Common myeloid progenitor, CD34-positive (primary cell): Measurements from ENCODE around the gene EGFL7.
A peak's percentile ranks its signal among the peaks of the same experiment; 100 is the strongest.

Experiments used
- CTCF ChIA-PET: fragments of 350-600 bp; sonication (Branson Sonifier 250); formaldehyde crosslinking; loops from one replicate; lab custom pipeline; 2021; ENCODE audit warnings: antibody characterized with exemption; lab: Charles Lee
- POLR2A ChIA-PET: fragments of 350-600 bp; sonication (Branson Sonifier 250); formaldehyde crosslinking; loops from one replicate; lab custom pipeline; 2021; ENCODE audit warnings: antibody characterized with exemption; lab: Charles Lee
- DNase-seq, 3 donors: peaks; one replicate each; pipeline versions ENCODE4 v3.0.0 to v3.0.0-alpha.2; 2013
- H3K27ac ChIP-seq, 2 experiments: 1 replicate in 1 of 2; 2 replicates in 1 of 2; pipeline ENCODE4 v1.7.0; 2013; ENCODE audit warnings: inconsistent platforms in 2 of 2, low read length in 2 of 2, mild to moderate bottlenecking in 2 of 2, low read depth in 1 of 2, moderate library complexity in 1 of 2; ENCODE audit not compliant: severe bottlenecking in 2 of 2, insufficient read depth in 1 of 2, poor library complexity in 1 of 2
- H3K27me3 ChIP-seq, 5 experiments: replicated peaks in 2 of 5; 1 replicate in 3 of 5; 2 replicates in 2 of 5; pipeline versions ENCODE4 v1.6.1 to v1.7.0; 2013; ENCODE audit warnings: low read length in 4 of 5, mild to moderate bottlenecking in 2 of 5, moderate library complexity in 2 of 5, inconsistent platforms in 1 of 5; ENCODE audit not compliant: insufficient read depth in 5 of 5, control insufficient read depth in 4 of 5
- H3K36me3 ChIP-seq, 4 experiments: 1 replicate in 2 of 4; 2 replicates in 2 of 4; pipeline versions ENCODE4 v1.6.1 to v1.7.0; 2013; ENCODE audit warnings: low read length in 3 of 4, control low read depth in 1 of 4, mild to moderate bottlenecking in 1 of 4; ENCODE audit not compliant: control insufficient read depth in 4 of 4, insufficient read depth in 4 of 4
- H3K4me1 ChIP-seq, 4 experiments: 1 replicate in 3 of 4; 2 replicates in 1 of 4; pipeline versions ENCODE4 v1.6.1 to v1.7.1; 2013; ENCODE audit warnings: low read length in 3 of 4, mild to moderate bottlenecking in 3 of 4, control low read depth in 1 of 4, inconsistent platforms in 1 of 4, moderate library complexity in 1 of 4; ENCODE audit not compliant: control insufficient read depth in 4 of 4, insufficient read depth in 4 of 4; ENCODE audit errors: control extremely low read depth in 1 of 4
- H3K4me3 ChIP-seq, 7 experiments: 1 replicate in 4 of 7; 2 replicates in 3 of 7; pipeline versions ENCODE4 v1.5.1 to v1.7.0; 2013; ENCODE audit warnings: mild to moderate bottlenecking in 7 of 7, low read length in 6 of 7, moderate library complexity in 6 of 7, inconsistent platforms in 2 of 7, low read depth in 2 of 7, control low read depth in 1 of 7; ENCODE audit not compliant: insufficient read depth in 4 of 7, control insufficient read depth in 1 of 7; ENCODE audit errors: extremely low read depth in 1 of 7
- H3K9me3 ChIP-seq, 5 experiments: 1 replicate in 4 of 5; 2 replicates in 1 of 5; pipeline versions ENCODE4 v1.6.1 to v1.7.1; 2013; ENCODE audit warnings: low read length in 4 of 5, mild to moderate bottlenecking in 2 of 5, inconsistent platforms in 1 of 5, low read depth in 1 of 5, moderate library complexity in 1 of 5; ENCODE audit not compliant: control insufficient read depth in 4 of 5, insufficient read depth in 2 of 5; ENCODE audit errors: control extremely low read depth in 1 of 5
- WGBS: methylation state at CpG from one replicate; pipeline ENCODE4 v1.1.5; 2013; ENCODE audit not compliant: insufficient coverage; 5-methylcytosine and 5-hydroxymethylcytosine counted together

EGFL7 gene

GRCh38 chr9:136644593-136645351 is 17.9 kb upstream of the EGFL7 start:
- ChIA-PET CTCF (interaction anchor here (0.8 to 11.8 kb wide), 14 partner anchors 10 to 158 kb away, joined by 3 to 194 read pairs (median 6); partner anchors contain the start of gene EGFL7), POLR2A (interaction anchor here (0.6 to 9.6 kb wide), 14 partner anchors 13 to 158 kb away, joined by 3 to 406 read pairs (median 4); partner anchors contain the start of genes EGFL7 and NOTCH1)
- Histone ChIP-seq H3K4me3 (peak overlapping the region in 5 of 7 experiments; percentile 19 to 65 (median 57)), H3K27me3 (no peaks in the 10 kb centered on the region), H3K36me3 (no peaks in the 10 kb centered on the region), H3K4me1 (peaks cover 3 to 72% (median 67%) of the 10 kb centered on the region in 4 experiments), H3K9me3 (no peaks in the 10 kb centered on the region), H3K27ac (peak overlapping the region; percentile 40 to 82)
- 1% methylated on average over 26 of the region's 30 CpGs for WGBS
- peak in 2 of 3 donors; percentile 70 to 78 for DNase-seq

- H3K4me3 ChIP-seq: peak overlapping the region in 4 of 7 experiments; percentile 42 to 62 (median 56)
- no peaks in the 10 kb centered on the region for H3K36me3 ChIP-seq
- DNase-seq: peak in 2 of 3 donors; percentile 69 to 80
- H3K4me1 ChIP-seq: peaks cover 3 to 78% (median 73%) of the 10 kb centered on the region in 4 experiments
- no peaks in the 10 kb centered on the region for H3K9me3 ChIP-seq
- CTCF ChIA-PET: interaction anchor here (0.8 to 11.8 kb wide), 12 partner anchors 11 to 158 kb away, joined by 3 to 194 read pairs (median 5); partner anchors contain the start of gene EGFL7
- 25% methylated on average over 15 of the region's 18 CpGs for WGBS
- no peaks in the 10 kb centered on the region for H3K27me3 ChIP-seq
- POLR2A ChIA-PET: interaction anchor here (1.0 to 9.6 kb wide), 11 partner anchors 11 to 112 kb away, joined by 3 to 406 read pairs (median 5); partner anchors contain the start of genes EGFL7 and NOTCH1
- peak overlapping the region; percentile 40 to 82 for H3K27ac ChIP-seq
Observed at GRCh38 chr9:136645352-136645902, 17.3 kb upstream of the EGFL7 start.

- DNase-seq: peak; percentile 85 to 93 (median 90)
- ChIA-PET POLR2A (interaction anchor here (1.0 to 9.6 kb wide), 11 partner anchors 11 to 113 kb away, joined by 3 to 406 read pairs (median 5); partner anchors contain the start of genes EGFL7 and NOTCH1), CTCF (interaction anchor here (1.1 to 11.8 kb wide), 7 partner anchors 14 to 159 kb away, joined by 3 to 194 read pairs (median 5); partner anchors contain the start of gene EGFL7)
- WGBS: 5% methylated on average over 32 of the region's 40 CpGs
- no peaks in the 10 kb centered on the region for H3K9me3 ChIP-seq
- peaks cover 3 to 85% (median 79%) of the 10 kb centered on the region in 4 experiments for H3K4me1 ChIP-seq
- H3K27ac ChIP-seq: peak overlapping the region; percentile 82 to 84
- H3K4me3 ChIP-seq: peak overlapping the region in 6 of 7 experiments; percentile 23 to 62 (median 56)
- H3K36me3 ChIP-seq: no peaks in the 10 kb centered on the region
- no peaks in the 10 kb centered on the region for H3K27me3 ChIP-seq
Observed at GRCh38 chr9:136645903-136646754, 16.6 kb upstream of the EGFL7 start.

- Histone ChIP-seq H3K27ac (peak overlapping the region; percentile 82 to 84), H3K4me1 (peaks cover 3 to 93% (median 80%) of the 10 kb centered on the region in 4 experiments), H3K27me3 (no peaks in the 10 kb centered on the region), H3K4me3 (peak overlapping the region in 5 of 7 experiments; percentile 24 to 62 (median 60)), H3K36me3 (no peaks in the 10 kb centered on the region), H3K9me3 (no peaks in the 10 kb centered on the region)
- ChIA-PET POLR2A (interaction anchor here (1.1 to 9.6 kb wide), 7 partner anchors 12 to 114 kb away, joined by 3 to 406 read pairs (median 5); partner anchors contain the start of gene EGFL7), CTCF (interaction anchor here (1.1 to 11.8 kb wide), 6 partner anchors 13 to 160 kb away, joined by 3 to 194 read pairs (median 12); partner anchors contain the start of gene EGFL7)
- DNase-seq: no peak
- WGBS: 12% methylated on average over 21 of the region's 29 CpGs
Observed at GRCh38 chr9:136646827-136647711, 15.6 kb upstream of the EGFL7 start.

- no peaks in the 10 kb centered on the region for H3K27me3 ChIP-seq
- no peaks in the 10 kb centered on the region for H3K9me3 ChIP-seq
- DNase-seq: peak in 2 of 3 donors; percentile 43 to 54
- CTCF ChIA-PET: interaction anchor here (1.1 to 11.8 kb wide), 3 partner anchors 11 to 47 kb away, joined by 4 to 194 read pairs (median 20); partner anchors contain the start of gene EGFL7
- H3K4me3 ChIP-seq: peak overlapping the region in 4 of 7 experiments; percentile 23 to 62 (median 58)
- POLR2A ChIA-PET: interaction anchor here (9.6 kb wide), 1 partner anchor 12 kb away, joined by 406 read pairs; the partner anchor contains the start of gene EGFL7
- peaks cover 0 to 95% (median 79%) of the 10 kb centered on the region in 4 experiments for H3K4me1 ChIP-seq
- 4% methylated on average over 9 of the region's 16 CpGs for WGBS
- H3K27ac ChIP-seq: peak overlapping the region; percentile 50 to 54
- H3K36me3 ChIP-seq: no peaks in the 10 kb centered on the region
Observed at GRCh38 chr9:136648751-136649150, 14.0 kb upstream of the EGFL7 start.
